Endodermal cell (in vitro differentiated cells): ENCODE measurements around the gene KRTAP6-2. TPM values are rescaled to one million over a fixed set of nuclear protein-coding genes. Genes with fewer than 3 reads are reported as not detected.

ENCODE experiments used
- DNase-seq: peaks from one replicate; pipeline ENCODE4 v3.0.0-alpha.2; 2017
- H3K27ac ChIP-seq: 2 replicates; pipeline ENCODE4 v1.5.1; 2013; ENCODE audit warnings: mild to moderate bottlenecking, low read depth, low read length, moderate library complexity
- H3K27me3 ChIP-seq: 2 replicates; pipeline ENCODE4 v1.6.1; 2013; ENCODE audit warnings: mild to moderate bottlenecking, low read length, moderate library complexity; ENCODE audit not compliant: insufficient read depth, control insufficient read depth, poor library complexity, severe bottlenecking
- H3K36me3 ChIP-seq: 2 replicates; pipeline ENCODE4 v1.7.0; 2013; ENCODE audit warnings: mild to moderate bottlenecking, low read length, moderate library complexity; ENCODE audit not compliant: control insufficient read depth, insufficient read depth
- H3K4me1 ChIP-seq: one replicate; pipeline ENCODE4 v1.7.0; 2013; ENCODE audit warnings: low read length; ENCODE audit not compliant: control insufficient read depth, insufficient read depth
- H3K4me3 ChIP-seq: 2 replicates; pipeline ENCODE4 v1.5.1; 2013; ENCODE audit warnings: mild to moderate bottlenecking, low read length, moderate library complexity
- H3K9ac ChIP-seq: 2 replicates; pipeline ENCODE4 v1.6.1; 2013; ENCODE audit warnings: mild to moderate bottlenecking, low read length, moderate library complexity; ENCODE audit not compliant: poor library complexity, severe bottlenecking; ENCODE audit errors: extremely low read depth
- H3K9me3 ChIP-seq: 2 replicates; pipeline ENCODE4 v1.6.1; 2013; ENCODE audit warnings: mild to moderate bottlenecking, low read length, moderate library complexity; ENCODE audit not compliant: control insufficient read depth
- H3K27ac Mint-ChIP-seq: 2 replicates; pipeline ENCODE4 v1.8.0; 2020; ENCODE audit warnings: mixed read lengths
- H3K27me3 Mint-ChIP-seq: 2 replicates; pipeline ENCODE4 v1.8.0; 2021; ENCODE audit warnings: mild to moderate bottlenecking, mixed read lengths; ENCODE audit not compliant: insufficient read depth
- H3K36me3 Mint-ChIP-seq: 2 replicates; pipeline ENCODE4 v1.8.0; 2020; ENCODE audit warnings: low read depth, mixed read lengths
- H3K4me1 Mint-ChIP-seq: 2 replicates; pipeline ENCODE4 v1.8.0; 2020; ENCODE audit warnings: mixed read lengths
- H3K4me3 Mint-ChIP-seq: 2 replicates; pipeline ENCODE4 v1.8.0; 2020; ENCODE audit warnings: mild to moderate bottlenecking, moderate library complexity, mixed read lengths
- H3K9me3 Mint-ChIP-seq: 2 replicates; pipeline ENCODE4 v1.8.0; 2020; ENCODE audit warnings: mild to moderate bottlenecking, mixed read lengths
- WGBS, 2 experiments: methylation state at CpG; one replicate each; pipeline versions ENCODE4 v1.1.5 to v1.1.7; 2013; ENCODE audit warnings: missing lambda C conversion rate in 2 of 2, mixed read lengths in 1 of 2; ENCODE audit not compliant: insufficient coverage in 1 of 2, insufficient read length in 1 of 2; 5-methylcytosine and 5-hydroxymethylcytosine counted together
- total RNA-seq, 2 donors: library from RNA; stranded (reverse); fragmentation: NEBNext Ultra II Directional in 1 of 2; extraction: Animal tissue kit (Norgen Biotek cat#: 25700) in 1 of 2; gene quantifications; 2 replicates in 1 of 2; 3 replicates in 1 of 2; pipeline ENCODE4 v1.2.1, GENCODE V29; 2021
- TF ChIP-seq, protein P1 (sequence below): fragments of 200-600 bp; sonication (generic); conservative IDR thresholded peaks from 2 replicates; pipeline ENCODE4 v1.5.0; 2021; ENCODE audit warnings: antibody characterized with exemption, mild to moderate bottlenecking

The KRTAP6-2 gene
- total RNA-seq, 2 donors from 2014 or later, result not detected

DNA sequence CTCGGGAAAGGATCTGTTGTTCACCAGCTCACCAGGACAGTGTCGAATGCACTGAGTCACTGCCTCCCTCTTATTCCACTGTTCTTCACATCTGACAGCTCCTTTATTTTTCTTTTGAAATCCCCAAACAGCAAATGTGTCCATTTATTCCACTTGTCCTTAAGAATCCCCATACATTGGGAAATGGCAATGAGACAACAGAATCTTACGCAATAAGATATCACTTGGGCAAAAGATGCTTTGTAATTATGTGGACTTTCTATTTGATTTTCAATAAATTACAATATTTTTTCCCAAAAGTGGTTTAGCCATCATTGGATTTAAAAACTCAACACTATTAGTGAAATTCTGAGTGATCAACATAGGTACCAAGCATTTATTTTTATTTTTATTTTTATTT is 40.0 kb upstream of the KRTAP6-2 start:
- no peaks in the 10 kb centered on the region for H3K36me3 Mint-ChIP-seq
- peaks cover 36% of the 10 kb centered on the region for H3K9me3 Mint-ChIP-seq
- H3K27ac Mint-ChIP-seq, result no peak overlapping the region

DNA sequence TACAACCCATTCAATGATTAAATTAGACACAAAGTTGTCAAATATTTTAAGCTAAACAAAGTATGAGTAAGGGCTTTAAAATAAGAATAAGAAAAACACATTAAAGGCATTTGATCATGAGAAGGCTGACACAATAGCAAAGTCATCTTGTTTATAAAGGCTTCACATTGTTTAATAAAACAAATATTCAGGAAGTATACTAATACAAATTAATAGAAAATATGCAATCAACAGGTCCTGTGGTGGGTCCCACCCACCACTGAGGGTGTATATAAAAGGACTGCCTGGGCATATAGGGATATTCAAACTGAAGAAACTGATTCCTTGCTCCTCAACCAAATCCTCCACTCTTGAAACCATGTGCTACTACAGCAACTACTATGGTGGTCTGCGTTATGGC is 36.2 kb upstream of the KRTAP6-2 start, which contains the start of gene KRTAP20-2:
Gene KRTAP20-2 (plus strand): TSS at position 301 of the 400 bp plus-strand sequence. CDS start 58 bp downstream, at position 359.
- H3K4me3 Mint-ChIP-seq, result no peak within 1 kb of the TSS
- Histone ChIP-seq H3K27ac (no peak within 1 kb of the TSS), H3K27me3 (no peaks in the 10 kb centered on the region), H3K36me3 (no peaks in the 10 kb centered on the region), H3K4me1 (no peaks in the 10 kb centered on the region), H3K9me3 (no peaks in the 10 kb centered on the region), H3K4me3 (no peak within 1 kb of the TSS), H3K9ac (no peak within 1 kb of the TSS)
- TF ChIP-seq, protein P1, sequence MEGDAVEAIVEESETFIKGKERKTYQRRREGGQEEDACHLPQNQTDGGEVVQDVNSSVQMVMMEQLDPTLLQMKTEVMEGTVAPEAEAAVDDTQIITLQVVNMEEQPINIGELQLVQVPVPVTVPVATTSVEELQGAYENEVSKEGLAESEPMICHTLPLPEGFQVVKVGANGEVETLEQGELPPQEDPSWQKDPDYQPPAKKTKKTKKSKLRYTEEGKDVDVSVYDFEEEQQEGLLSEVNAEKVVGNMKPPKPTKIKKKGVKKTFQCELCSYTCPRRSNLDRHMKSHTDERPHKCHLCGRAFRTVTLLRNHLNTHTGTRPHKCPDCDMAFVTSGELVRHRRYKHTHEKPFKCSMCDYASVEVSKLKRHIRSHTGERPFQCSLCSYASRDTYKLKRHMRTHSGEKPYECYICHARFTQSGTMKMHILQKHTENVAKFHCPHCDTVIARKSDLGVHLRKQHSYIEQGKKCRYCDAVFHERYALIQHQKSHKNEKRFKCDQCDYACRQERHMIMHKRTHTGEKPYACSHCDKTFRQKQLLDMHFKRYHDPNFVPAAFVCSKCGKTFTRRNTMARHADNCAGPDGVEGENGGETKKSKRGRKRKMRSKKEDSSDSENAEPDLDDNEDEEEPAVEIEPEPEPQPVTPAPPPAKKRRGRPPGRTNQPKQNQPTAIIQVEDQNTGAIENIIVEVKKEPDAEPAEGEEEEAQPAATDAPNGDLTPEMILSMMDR, result no peak
- H3K36me3 Mint-ChIP-seq, result no peaks in the 10 kb centered on the region
- no peak for DNase-seq
- 88 to 100% methylated on average over 1 of the region's 1 CpG for WGBS, 2 experiments
- H3K27ac Mint-ChIP-seq, result no peak within 1 kb of the TSS
- H3K9me3 Mint-ChIP-seq, result peaks cover 30% of the 10 kb centered on the region
- no peaks in the 10 kb centered on the region for H3K4me1 Mint-ChIP-seq
- no peaks in the 10 kb centered on the region for H3K27me3 Mint-ChIP-seq

More for the DNA sequence above, 40.0 kb upstream of the KRTAP6-2 start:
- Mint-ChIP-seq H3K27me3 (peaks cover 1% of the 10 kb centered on the region), H3K4me3 (no peak overlapping the region), H3K4me1 (no peaks in the 10 kb centered on the region)
- Histone ChIP-seq H3K27me3 (no peaks in the 10 kb centered on the region), H3K9ac (no peak overlapping the region), H3K27ac (no peak overlapping the region), H3K36me3 (no peaks in the 10 kb centered on the region), H3K9me3 (no peaks in the 10 kb centered on the region), H3K4me1 (no peaks in the 10 kb centered on the region), H3K4me3 (no peak overlapping the region)
- WGBS, 2 experiments, result 58 to 92% methylated on average over 2 of the region's 3 CpGs
- DNase-seq, result no peak
- TF ChIP-seq, protein P1, result no peak

DNA sequence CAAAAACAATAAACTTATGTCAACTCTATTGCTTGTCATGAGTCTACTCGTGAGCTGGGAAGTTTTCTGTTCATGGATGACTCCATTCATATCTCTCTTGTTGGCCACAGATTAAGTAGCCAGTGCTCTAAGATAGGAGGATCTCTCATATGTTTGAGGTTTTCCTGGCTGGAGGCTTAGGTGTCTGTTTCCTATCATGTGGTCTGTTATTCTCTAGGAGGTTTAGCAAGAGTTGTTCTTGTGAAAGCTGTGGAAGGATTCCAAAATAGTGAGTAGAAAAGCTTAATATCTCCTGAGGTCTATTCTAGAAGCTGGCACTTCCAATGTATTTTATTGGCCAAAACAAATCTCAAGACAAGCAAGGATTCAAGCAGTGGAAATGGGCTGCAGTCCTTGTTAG is 30.5 kb upstream of the KRTAP6-2 start:
- H3K27me3 ChIP-seq, result no peaks in the 10 kb centered on the region
- Mint-ChIP-seq H3K36me3 (no peaks in the 10 kb centered on the region), H3K27ac (no peak overlapping the region), H3K9me3 (peaks cover 46% of the 10 kb centered on the region), H3K4me3 (no peak overlapping the region), H3K4me1 (no peaks in the 10 kb centered on the region), H3K27me3 (no peaks in the 10 kb centered on the region)
- TF ChIP-seq, protein P1, result no peak
- no peak overlapping the region for H3K9ac ChIP-seq
- DNase-seq, result no peak
- no peaks in the 10 kb centered on the region for H3K9me3 ChIP-seq
- no peak overlapping the region for H3K27ac ChIP-seq
- H3K36me3 ChIP-seq, result no peaks in the 10 kb centered on the region
- WGBS, 2 experiments, result 82% methylated on average over 1 of the region's 1 CpG; no CpG with 5 or more reads in 1 of the 2 experiments
- no peak overlapping the region for H3K4me3 ChIP-seq
- H3K4me1 ChIP-seq, result no peaks in the 10 kb centered on the region
